Measurements from ENCODE around the gene EFCAB8. TPM values are rescaled to one million over a fixed set of nuclear protein-coding genes. Genes with fewer than 3 reads are reported as not detected.

Gene EFCAB8
- total RNA-seq, 1 donor from 2014 or later: 1.1 TPM

DNA sequence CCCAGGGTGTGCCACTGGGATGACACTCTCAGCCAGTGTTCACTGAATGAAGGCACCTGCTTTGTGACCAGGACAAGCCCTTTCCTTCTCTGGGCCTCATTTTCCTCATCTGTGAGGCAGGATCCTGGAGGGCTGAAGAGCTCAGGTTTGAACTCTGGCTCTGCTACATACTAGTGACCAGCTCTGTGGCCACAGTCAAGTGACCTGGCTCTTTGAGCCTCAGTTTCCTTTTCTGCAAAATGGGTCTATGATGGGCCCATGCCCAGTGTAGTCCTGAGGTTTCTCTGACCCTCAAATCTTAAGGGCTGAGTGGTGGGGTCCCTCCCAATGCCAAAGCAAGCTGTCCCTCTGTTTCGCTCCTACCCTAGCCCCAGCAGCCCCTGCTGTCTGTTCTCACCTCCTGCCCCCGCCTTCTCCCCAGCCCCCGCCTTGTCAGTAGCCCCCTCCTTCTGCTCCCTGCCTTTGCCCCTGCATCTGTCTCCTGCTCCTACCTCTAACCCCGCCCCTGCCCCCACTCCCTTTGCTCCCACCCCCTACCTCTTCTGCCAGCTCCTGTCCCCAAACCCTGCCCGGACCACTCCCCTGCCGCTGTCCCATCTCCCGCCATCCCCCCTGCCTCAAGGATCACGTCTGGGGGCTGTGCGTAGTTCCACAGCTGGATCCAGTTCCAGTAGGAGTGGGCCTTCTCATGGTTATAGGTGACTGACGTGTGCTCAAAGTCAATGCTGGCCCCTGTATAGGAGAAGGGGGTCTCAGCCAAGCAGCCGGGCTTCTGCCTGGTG is 128.5 kb downstream of the EFCAB8 start:
- no peak overlapping the region for H3K27ac Mint-ChIP-seq (ENCODE audit: unreplicated experiment)

GRCh38 chr20:32988008-32988407 is 129.3 kb downstream of the EFCAB8 start:
- H3K27me3 Mint-ChIP-seq (ENCODE audit: unreplicated experiment): peaks cover 7% of the 10 kb centered on the region
- H3K27ac Mint-ChIP-seq (ENCODE audit: unreplicated experiment): no peak overlapping the region
- no peaks in the 10 kb centered on the region for H3K9me3 Mint-ChIP-seq (ENCODE audit: unreplicated experiment)
- DNase-seq (ENCODE audit: low spot score): no peak
- no peak overlapping the region for H3K4me3 Mint-ChIP-seq (ENCODE audit: unreplicated experiment)
- TF ChIP-seq, protein P1, sequence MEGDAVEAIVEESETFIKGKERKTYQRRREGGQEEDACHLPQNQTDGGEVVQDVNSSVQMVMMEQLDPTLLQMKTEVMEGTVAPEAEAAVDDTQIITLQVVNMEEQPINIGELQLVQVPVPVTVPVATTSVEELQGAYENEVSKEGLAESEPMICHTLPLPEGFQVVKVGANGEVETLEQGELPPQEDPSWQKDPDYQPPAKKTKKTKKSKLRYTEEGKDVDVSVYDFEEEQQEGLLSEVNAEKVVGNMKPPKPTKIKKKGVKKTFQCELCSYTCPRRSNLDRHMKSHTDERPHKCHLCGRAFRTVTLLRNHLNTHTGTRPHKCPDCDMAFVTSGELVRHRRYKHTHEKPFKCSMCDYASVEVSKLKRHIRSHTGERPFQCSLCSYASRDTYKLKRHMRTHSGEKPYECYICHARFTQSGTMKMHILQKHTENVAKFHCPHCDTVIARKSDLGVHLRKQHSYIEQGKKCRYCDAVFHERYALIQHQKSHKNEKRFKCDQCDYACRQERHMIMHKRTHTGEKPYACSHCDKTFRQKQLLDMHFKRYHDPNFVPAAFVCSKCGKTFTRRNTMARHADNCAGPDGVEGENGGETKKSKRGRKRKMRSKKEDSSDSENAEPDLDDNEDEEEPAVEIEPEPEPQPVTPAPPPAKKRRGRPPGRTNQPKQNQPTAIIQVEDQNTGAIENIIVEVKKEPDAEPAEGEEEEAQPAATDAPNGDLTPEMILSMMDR (IDR thresholded peaks at IDR 0.05; ENCODE audit: unreplicated experiment): no peak
- H3K36me3 Mint-ChIP-seq (ENCODE audit: low read depth, unreplicated experiment): no peaks in the 10 kb centered on the region
- H3K4me1 Mint-ChIP-seq (ENCODE audit: unreplicated experiment): no peaks in the 10 kb centered on the region

More for the DNA sequence above, 128.5 kb downstream of the EFCAB8 start:
- no peaks in the 10 kb centered on the region for H3K9me3 Mint-ChIP-seq (ENCODE audit: unreplicated experiment)
- no peak for DNase-seq (ENCODE audit: low spot score)
- TF ChIP-seq, protein P1 (IDR thresholded peaks at IDR 0.05; ENCODE audit: unreplicated experiment): no peak
- H3K36me3 Mint-ChIP-seq (ENCODE audit: low read depth, unreplicated experiment): no peaks in the 10 kb centered on the region
- H3K4me3 Mint-ChIP-seq (ENCODE audit: unreplicated experiment): no peak overlapping the region
- H3K4me1 Mint-ChIP-seq (ENCODE audit: unreplicated experiment): no peaks in the 10 kb centered on the region
- peaks cover 7% of the 10 kb centered on the region for H3K27me3 Mint-ChIP-seq (ENCODE audit: unreplicated experiment)

DNA sequence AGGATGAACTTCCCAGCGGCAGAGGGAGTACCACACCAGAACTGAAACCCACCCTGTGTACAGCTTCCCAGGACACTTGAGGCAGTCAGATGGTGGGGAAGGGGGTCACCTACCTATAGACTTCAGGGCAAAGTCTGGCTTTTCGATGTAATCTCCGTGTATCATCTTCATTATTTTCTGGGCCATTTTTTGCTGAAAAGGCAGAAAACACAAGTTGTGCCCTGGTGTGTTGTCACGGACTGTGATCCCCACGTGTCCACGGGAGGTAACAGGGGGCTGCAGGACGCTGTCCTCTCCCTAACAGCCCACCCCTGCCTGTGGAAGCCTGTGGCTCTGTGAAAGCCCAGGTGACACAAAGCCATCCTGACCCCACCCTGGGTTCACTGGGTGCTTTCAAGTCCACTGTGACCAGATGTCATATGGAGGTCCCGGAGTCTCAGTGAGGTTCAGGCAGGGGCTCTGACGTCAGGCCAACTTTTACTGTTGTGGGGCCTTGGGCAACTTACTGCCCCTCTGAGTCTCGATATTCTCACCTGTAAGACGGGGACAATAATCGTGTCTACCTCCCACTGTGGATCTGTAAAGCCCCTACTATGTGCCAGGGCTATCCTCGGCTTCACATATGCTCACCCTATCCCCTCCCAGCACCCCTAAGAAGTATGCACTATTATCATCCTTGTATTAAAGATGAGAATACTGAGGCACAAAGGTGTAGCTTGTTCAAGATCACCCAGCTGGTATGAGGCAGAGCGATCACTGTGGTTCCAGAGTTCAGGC is 131.0 kb downstream of the EFCAB8 start:
- H3K9me3 Mint-ChIP-seq (ENCODE audit: unreplicated experiment): no peaks in the 10 kb centered on the region
- no peak overlapping the region for H3K27ac Mint-ChIP-seq (ENCODE audit: unreplicated experiment)
- H3K4me1 Mint-ChIP-seq (ENCODE audit: unreplicated experiment): no peaks in the 10 kb centered on the region
- DNase-seq (ENCODE audit: low spot score): no peak
- H3K27me3 Mint-ChIP-seq (ENCODE audit: unreplicated experiment): peaks cover 4% of the 10 kb centered on the region
- H3K36me3 Mint-ChIP-seq (ENCODE audit: low read depth, unreplicated experiment): no peaks in the 10 kb centered on the region
- no peak overlapping the region for H3K4me3 Mint-ChIP-seq (ENCODE audit: unreplicated experiment)
- TF ChIP-seq, protein P1 (IDR thresholded peaks at IDR 0.05; ENCODE audit: unreplicated experiment): no peak

DNA sequence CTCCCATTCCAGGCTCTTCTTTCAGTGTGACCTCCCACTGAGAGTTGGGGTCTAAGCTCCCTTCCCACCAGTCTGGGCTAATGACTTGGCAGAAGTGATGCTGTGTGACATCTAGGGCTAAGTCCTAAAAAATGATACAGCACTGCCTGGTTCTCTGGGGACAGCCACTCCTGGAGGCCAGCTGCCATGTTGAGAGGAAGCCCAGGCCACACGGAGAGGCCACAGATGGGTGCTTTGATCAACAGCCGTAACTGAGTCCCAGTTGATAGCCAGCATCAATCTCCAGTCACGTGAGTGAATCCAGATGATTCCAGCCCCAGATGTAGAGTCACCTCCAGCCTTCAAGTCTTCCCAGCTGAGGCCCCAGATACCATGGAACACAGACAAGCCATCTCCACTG is 131.7 kb downstream of the EFCAB8 start:
- H3K27ac Mint-ChIP-seq (ENCODE audit: unreplicated experiment): no peak overlapping the region
- peaks cover 4% of the 10 kb centered on the region for H3K27me3 Mint-ChIP-seq (ENCODE audit: unreplicated experiment)
- DNase-seq (ENCODE audit: low spot score): no peak
- TF ChIP-seq, protein P1 (IDR thresholded peaks at IDR 0.05; ENCODE audit: unreplicated experiment): no peak
- H3K9me3 Mint-ChIP-seq (ENCODE audit: unreplicated experiment): no peaks in the 10 kb centered on the region
- H3K4me3 Mint-ChIP-seq (ENCODE audit: unreplicated experiment): no peak overlapping the region
- H3K36me3 Mint-ChIP-seq (ENCODE audit: low read depth, unreplicated experiment): no peaks in the 10 kb centered on the region
- H3K4me1 Mint-ChIP-seq (ENCODE audit: unreplicated experiment): no peaks in the 10 kb centered on the region

- Mint-ChIP-seq H3K27me3 (ENCODE audit: unreplicated experiment) (peaks cover 4% of the 10 kb centered on the region), H3K9me3 (ENCODE audit: unreplicated experiment) (no peaks in the 10 kb centered on the region), H3K4me3 (ENCODE audit: unreplicated experiment) (no peak overlapping the region), H3K4me1 (ENCODE audit: unreplicated experiment) (no peaks in the 10 kb centered on the region), H3K36me3 (ENCODE audit: low read depth, unreplicated experiment) (no peaks in the 10 kb centered on the region), H3K27ac (ENCODE audit: unreplicated experiment) (no peak overlapping the region)
- TF ChIP-seq, protein P1 (IDR thresholded peaks at IDR 0.05; ENCODE audit: unreplicated experiment): no peak
- no peak for DNase-seq (ENCODE audit: low spot score)
Measured at GRCh38 chr20:32991383-32991782, 132.7 kb downstream of the EFCAB8 start.

All from endothelial cell (in vitro differentiated cells).